DMS53 treated with DMSO at 0.1 percent for 48 hours (cell line): ENCODE measurements around the gene SLC19A2.
A peak's percentile ranks its signal among the peaks of the same experiment; 100 is the strongest.
"Not testable (repeated sequence)": the region's sequence is repeated elsewhere in the genome, so short reads cannot be mapped to it uniquely, and the experiment has no call there.

Source experiments
- DNase-seq: peaks from one replicate; lab custom pipeline; 2025; ENCODE audit not compliant: unreplicated experiment; lab: John Stamatoyannopoulos, UW

Gene SLC19A2

GRCh38 chr1:169485431-169486280 lies at the start of gene SLC19A2:
TSS of gene SLC19A2 (minus strand) at chr1:169485944. CDS start at chr1:169485766, 178 bp downstream.
- DNase-seq, result peak; percentile 98

GRCh38 chr1:169534653-169535052 lies 48.9 kb upstream of the SLC19A2 start:
- no peak for DNase-seq

GRCh38 chr1:169533528-169534190 lies 47.9 kb upstream of the SLC19A2 start:
- not testable (repeated sequence) for DNase-seq

- no peak for DNase-seq
These were observed 44.7 kb upstream of the SLC19A2 start for GRCh38 chr1:169530448-169530847.

GRCh38 chr1:169529068-169529642 lies 43.4 kb upstream of the SLC19A2 start:
- DNase-seq, result peak; percentile 81

GRCh38 chr1:169528215-169529067 lies 42.7 kb upstream of the SLC19A2 start:
- no peak for DNase-seq

GRCh38 chr1:169527451-169528214 lies 41.9 kb upstream of the SLC19A2 start:
- no peak for DNase-seq

- DNase-seq, result no peak
These were observed 41.3 kb upstream of the SLC19A2 start for GRCh38 chr1:169527001-169527400.

- DNase-seq, result no peak
These were observed 40.5 kb upstream of the SLC19A2 start for GRCh38 chr1:169526120-169526832.

GRCh38 chr1:169525391-169525790 lies 39.6 kb upstream of the SLC19A2 start:
- no peak for DNase-seq

- DNase-seq, result no peak
These were observed 38.2 kb upstream of the SLC19A2 start for GRCh38 chr1:169523904-169524303.

GRCh38 chr1:169521226-169521625 lies 35.5 kb upstream of the SLC19A2 start:
- no peak for DNase-seq

- no peak for DNase-seq
These were observed 31.9 kb upstream of the SLC19A2 start for GRCh38 chr1:169517558-169518186.

GRCh38 chr1:169515641-169516040 lies 29.9 kb upstream of the SLC19A2 start:
- no peak for DNase-seq

- no peak for DNase-seq
These were observed 29.0 kb upstream of the SLC19A2 start for GRCh38 chr1:169514566-169515270.

GRCh38 chr1:169513208-169513607 lies 27.5 kb upstream of the SLC19A2 start:
- no peak for DNase-seq

GRCh38 chr1:169511316-169512005 lies 25.7 kb upstream of the SLC19A2 start:
- DNase-seq, result no peak

- DNase-seq, result no peak
These were observed 24.3 kb upstream of the SLC19A2 start for GRCh38 chr1:169510060-169510459.
